Renal cortical epithelial cell (primary cell): ENCODE measurements around the gene SHQ1. TPM values are rescaled to one million over a fixed set of nuclear protein-coding genes. Genes with fewer than 3 reads are reported as not detected.
A peak's percentile ranks its signal among the peaks of the same experiment; 100 is the strongest.
"Not testable (repeated sequence)": the region's sequence is repeated elsewhere in the genome, so short reads cannot be mapped to it uniquely, and the experiment has no call there.

Experiments used
- DNase-seq: peaks from one replicate; pipeline ENCODE4 v3.0.0-alpha.2; 2011; ENCODE audit warnings: low read depth
- total RNA-seq: library from RNA; depleted of rRNA; stranded (reverse); fragments of >200 nt; gene quantifications from 2 replicates; pipeline ENCODE4 v1.2.3, GENCODE V29; 2014

SHQ1 gene
- total RNA-seq, 1 donor from 2014 or later = 25.0 TPM

GRCh38 chr3:72800869-72801268 is 47.4 kb downstream of the SHQ1 start:
- DNase-seq = no peak

DNA sequence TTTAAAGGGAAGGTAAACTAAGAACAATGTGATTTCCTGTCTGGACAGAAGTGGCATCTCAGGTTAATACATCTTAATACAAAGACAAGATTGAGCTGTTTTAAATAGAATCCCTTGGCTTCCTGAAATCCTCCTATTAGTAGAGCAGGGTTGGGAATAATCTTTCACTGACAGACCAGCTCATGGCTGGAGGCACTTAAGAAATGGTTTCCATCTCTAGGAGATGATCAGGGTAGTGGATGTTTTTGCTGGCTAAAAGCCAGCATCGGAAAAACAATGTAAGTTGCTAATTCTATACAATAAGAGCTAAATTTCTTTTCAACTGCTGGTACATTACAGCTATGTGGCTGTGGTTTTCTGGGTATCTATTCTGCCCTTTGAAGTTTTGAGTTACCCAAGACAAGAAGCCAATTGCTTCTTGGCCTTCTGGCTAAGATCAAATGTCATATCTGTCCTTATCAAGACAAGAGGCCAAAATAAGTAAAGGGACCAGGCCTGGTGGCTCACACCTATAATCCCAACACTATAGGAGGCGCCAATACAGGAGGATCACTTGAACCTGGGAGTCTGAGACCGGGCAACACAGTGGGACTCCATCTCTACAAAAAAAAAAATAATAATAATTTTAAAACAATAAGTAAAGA is 49.6 kb downstream of the SHQ1 start:
- DNase-seq = no peak

DNA sequence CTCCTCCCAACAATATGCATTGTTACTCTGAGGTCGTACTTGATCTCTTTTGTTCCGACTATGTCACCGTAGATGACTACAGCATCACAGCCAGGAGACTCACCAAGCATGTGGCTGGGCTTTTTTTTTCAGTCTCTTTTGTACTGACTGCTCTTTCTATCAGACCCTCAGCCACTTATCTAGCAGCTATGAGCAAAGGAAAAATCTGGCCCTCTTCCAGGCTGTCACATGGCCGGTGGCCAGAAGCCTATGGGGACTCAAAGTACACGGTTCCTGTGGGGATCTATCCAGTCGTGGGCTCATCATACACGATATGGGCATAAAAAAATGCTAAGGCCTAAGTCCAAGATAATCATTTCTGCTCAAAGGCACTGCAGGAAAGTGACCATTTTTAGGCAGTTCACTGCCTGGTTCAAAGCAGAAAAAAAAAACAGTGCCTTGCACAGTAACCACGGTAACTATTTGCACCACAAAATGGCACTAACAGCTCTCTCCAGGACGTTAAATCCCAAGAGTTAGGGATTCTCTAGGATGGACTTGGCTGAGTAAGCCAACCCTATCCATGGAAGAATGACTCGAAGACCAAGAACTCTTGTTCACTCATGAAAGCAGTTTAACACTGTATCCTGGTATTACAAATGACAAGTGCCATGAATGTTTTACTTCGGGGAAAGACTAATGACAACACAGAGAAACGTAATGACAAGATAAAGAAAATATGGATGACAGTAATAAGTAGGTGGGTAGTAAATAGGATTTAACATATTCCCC is 50.3 kb downstream of the SHQ1 start:
- DNase-seq = peak; percentile 80

DNA sequence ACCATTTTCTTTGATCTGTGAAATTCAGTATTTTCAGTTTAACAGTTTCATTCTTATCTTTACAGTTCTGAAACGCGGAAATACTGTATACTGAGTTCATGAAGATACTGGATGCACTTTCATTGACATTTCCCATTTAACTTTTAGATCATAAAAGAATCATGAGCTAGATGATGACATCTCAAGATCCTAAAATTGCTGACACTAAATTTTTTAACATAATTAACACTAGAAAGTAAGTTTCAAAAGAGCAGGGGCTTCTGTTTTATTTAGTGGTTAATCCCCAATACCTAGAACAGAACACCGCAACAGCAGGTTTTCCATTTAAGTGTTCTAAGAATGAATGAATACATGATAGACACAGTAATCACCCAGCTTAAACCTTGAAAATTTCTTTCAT is 54.2 kb downstream of the SHQ1 start:
- no peak for DNase-seq

DNA sequence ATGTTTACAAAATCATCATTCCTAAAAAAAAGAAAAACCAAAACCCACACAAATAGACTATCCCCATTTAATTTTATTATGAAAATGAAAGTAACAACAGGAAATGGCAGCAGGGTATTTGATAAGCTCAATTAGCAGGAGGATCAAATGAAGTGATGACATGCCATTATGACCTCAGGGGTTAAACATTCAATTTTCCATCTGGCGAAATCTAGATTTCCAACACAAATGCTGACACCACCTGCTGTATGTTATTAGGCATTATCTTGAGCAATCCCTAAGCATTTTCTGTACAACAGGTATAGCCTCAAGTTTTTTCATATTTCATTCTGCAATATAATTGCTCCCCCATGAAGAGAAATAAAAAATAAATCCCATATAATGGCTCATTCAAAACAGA is 57.1 kb downstream of the SHQ1 start:
- DNase-seq = no peak

- DNase-seq = no peak
Measured at GRCh38 chr3:72789786-72790185, 58.5 kb downstream of the SHQ1 start.

GRCh38 chr3:72788232-72788631 is 60.0 kb downstream of the SHQ1 start:
- not testable (repeated sequence) for DNase-seq

DNA sequence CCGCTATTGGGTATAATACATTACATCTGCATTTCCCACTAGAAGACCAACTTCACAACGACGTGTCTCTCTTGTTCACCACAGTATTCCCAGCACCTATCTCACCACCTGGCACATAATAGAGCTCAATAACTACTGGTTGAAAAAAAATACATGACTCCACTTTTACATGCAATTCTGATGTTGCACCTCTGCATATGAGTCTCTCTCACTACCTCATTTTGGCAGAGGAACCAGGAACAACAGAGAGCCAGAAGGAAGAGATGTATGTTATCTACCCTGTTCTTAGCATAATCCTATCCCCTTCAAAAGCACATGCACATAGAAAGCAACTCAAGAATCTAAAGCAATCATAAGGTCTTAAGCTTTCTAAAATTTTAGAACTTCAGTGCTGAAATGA is 61.6 kb downstream of the SHQ1 start:
- DNase-seq = no peak

DNA sequence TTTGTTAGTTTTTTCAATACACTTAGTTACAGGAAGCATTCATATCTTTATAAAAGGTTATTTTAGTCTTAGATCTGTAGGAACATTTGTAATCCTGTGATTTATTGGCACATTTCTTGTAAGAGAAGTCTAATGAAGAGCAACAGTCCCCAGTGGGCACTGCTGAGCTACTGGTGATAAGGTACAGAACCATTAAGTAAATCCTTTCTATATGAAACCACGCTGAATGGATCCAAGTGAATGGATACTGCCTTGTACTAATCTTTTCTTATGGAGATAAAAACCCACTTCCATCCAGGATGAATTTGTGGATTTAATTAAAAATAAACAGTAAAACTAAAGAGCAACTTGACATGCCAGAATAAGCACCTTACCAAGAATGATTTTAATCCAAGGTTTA is 64.0 kb downstream of the SHQ1 start:
- DNase-seq = no peak

DNA sequence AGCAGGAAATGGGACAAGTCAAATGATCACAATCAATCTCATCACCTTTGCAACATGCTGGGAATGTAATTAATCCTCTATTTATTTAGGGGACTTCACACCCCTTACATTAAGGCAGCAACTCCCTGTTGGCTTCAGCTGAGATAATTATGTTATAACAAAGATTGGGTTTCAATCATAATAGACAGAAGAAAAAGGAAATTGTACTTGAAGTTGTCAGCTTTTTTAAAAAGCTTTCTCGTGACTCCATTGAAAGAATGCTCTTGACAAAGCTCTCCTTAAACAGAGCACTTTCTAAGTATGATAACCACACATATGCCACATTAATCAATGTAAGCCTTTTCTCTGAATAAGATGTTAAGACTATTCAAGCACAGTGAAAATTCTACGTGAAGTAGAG is 65.7 kb downstream of the SHQ1 start:
- DNase-seq = no peak

- no peak for DNase-seq
Measured at GRCh38 chr3:72769758-72770540, 78.3 kb downstream of the SHQ1 start.

- DNase-seq = no peak
Measured at GRCh38 chr3:72768936-72769335, 79.3 kb downstream of the SHQ1 start.

DNA sequence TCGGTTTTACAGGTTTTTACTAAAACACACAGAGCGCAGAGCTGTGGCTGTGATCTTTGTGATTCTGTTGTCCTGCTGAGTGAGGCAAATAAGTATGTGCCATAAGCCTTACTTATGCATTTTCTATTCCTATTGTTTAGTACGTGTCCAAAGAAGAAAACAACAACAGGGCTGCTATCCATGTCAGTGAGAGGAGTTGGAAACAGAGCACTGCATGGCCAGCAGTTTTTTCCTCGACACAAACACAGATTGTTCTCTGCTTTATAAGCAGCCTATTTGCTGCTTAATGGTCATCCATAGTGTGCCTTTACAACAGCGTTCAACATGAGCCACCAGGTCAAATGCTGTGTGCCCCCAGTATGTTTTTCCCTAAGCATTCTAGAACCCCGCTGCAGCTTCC is 79.8 kb downstream of the SHQ1 start:
- no peak for DNase-seq

DNA sequence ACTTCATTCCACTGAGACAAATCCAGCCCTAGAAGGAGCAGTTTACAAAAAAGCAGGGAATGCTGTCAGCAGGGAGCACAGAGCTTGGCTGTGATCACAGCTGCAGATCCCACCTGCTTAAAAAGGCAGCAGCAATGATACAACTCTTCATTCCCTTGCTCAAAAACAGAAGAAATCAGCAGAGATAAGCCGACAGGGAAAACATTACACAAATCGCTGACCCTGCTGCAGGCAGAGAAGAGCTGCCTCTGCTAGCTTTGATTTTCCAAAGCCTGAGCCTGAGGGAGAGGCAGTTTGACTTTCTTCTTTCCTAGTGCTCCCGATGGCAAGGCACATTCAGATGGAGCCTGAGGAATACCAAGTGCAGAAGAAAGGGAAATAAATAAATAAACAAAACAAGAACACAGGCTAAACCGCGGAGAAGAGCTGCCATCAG is 80.2 kb downstream of the SHQ1 start:
- DNase-seq = no peak

- no peak for DNase-seq
Measured at GRCh38 chr3:72766866-72767265, 81.4 kb downstream of the SHQ1 start.

- no peak for DNase-seq
Measured at GRCh38 chr3:72763751-72764440, 84.3 kb downstream of the SHQ1 start.

GRCh38 chr3:72761410-72761809 is 86.8 kb downstream of the SHQ1 start:
- DNase-seq = no peak

GRCh38 chr3:72760225-72760624 is 88.0 kb downstream of the SHQ1 start:
- no peak for DNase-seq

DNA sequence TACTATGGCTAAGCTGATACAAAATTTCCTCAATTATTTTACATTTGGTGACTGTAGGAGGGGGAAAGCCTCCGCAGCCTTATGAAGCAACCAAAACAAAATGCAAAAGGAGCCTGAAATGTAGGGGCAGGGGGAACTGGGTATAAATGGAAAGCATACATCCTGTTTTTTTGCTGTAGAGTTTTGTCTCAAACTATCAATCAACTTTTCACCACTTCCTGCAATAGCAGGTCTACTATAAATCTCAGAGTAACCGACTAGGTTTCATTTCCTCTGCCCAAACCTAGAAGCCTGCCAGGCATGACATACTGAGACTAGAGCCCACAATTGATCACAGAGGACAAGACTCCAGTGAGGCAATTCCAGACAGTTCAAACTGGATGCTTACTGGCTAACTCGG is 91.3 kb downstream of the SHQ1 start:
- DNase-seq = no peak

GRCh38 chr3:72754582-72754981 is 93.7 kb downstream of the SHQ1 start:
- no peak for DNase-seq

DNA sequence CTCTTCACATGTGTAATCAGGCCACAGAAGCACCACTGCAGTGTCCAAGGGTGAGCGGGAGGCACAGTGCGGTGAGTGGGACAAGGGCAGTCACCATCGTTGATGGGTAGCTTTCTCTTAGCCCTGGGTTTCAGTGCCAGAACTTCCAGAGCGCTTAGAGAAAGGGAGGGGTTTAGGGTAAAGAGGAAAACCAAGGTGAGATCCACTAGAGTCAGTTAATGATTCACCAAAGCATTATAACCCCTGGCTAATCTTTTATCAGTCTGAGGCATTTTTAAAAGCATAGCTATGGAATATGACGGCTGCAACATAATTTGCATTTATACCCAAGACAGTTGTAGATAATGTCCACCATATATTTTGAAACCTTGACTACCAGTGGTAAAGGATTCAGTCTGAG is 94.8 kb downstream of the SHQ1 start:
- peak; percentile 55 for DNase-seq

DNA sequence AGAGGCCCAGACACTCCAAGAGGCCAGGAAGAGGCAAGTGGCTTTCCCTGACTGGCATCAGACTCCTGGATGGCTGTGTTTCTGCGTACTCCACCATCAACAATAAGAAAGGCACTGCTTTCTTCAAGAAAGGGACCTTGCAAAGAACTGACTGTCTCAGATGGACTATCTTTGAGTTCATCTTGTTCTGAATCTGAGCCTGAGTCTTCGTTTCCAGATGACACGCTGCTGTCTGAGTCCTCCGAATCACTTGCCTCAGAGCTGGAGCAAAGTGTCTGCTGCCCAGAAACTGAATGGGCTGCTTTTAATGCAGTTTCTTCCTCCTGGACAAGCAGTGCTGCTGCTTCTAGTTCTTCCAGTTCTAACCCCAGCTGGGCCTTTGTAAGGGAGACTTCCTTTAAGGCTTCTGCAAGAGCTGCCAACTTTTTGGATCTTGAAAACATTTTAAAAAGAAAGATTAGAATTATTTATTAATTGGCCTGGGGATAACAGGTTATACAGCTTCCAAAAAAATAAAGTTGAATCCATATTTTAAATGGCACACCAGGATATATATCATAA is 97.8 kb downstream of the SHQ1 start:
- no peak for DNase-seq
